SH-SY5Y (cell line): Measurements from ENCODE around the gene TBC1D22A.

ENCODE experiments used
- GATA2 ChIP-seq: IDR thresholded peaks from 2 replicates; pipeline ENCODE4 v1.6.1; 2011; ENCODE audit warnings: mild to moderate bottlenecking, low read depth, low read length
- GATA3 ChIP-seq: IDR thresholded peaks from 2 replicates; pipeline ENCODE4 v1.6.1; 2011; ENCODE audit warnings: low read depth, mild to moderate bottlenecking, low read length, moderate library complexity

The TBC1D22A gene

GRCh38 chr22:47199261-47199978 is 437.0 kb downstream of the TBC1D22A start:
- TF ChIP-seq GATA2 (no peak), GATA3 (no peak)

GRCh38 chr22:47199979-47200272 is 437.5 kb downstream of the TBC1D22A start:
- TF ChIP-seq GATA2 (no peak), GATA3 (no peak)

GRCh38 chr22:47200273-47201051 is 438.0 kb downstream of the TBC1D22A start:
- TF ChIP-seq GATA3 (no peak), GATA2 (no peak)

GRCh38 chr22:47201186-47201995 is 438.9 kb downstream of the TBC1D22A start:
- TF ChIP-seq GATA2 (no peak), GATA3 (no peak)

- TF ChIP-seq GATA3 (no peak), GATA2 (no peak)
These were observed 439.8 kb downstream of the TBC1D22A start for GRCh38 chr22:47201996-47202818.

GRCh38 chr22:47202819-47203553 is 440.5 kb downstream of the TBC1D22A start:
- TF ChIP-seq GATA3 (no peak), GATA2 (no peak)

- no peak for TF ChIP-seq GATA2
- TF ChIP-seq GATA3: no peak
These were observed 441.1 kb downstream of the TBC1D22A start for GRCh38 chr22:47203554-47203991.

GRCh38 chr22:47204002-47204979 is 441.8 kb downstream of the TBC1D22A start:
- TF ChIP-seq GATA3 (no peak), GATA2 (no peak)

GRCh38 chr22:47205081-47205491 is 442.6 kb downstream of the TBC1D22A start:
- TF ChIP-seq GATA2: no peak
- no peak for TF ChIP-seq GATA3

GRCh38 chr22:47205554-47205953 is 443.1 kb downstream of the TBC1D22A start:
- no peak for TF ChIP-seq GATA3
- TF ChIP-seq GATA2: no peak

- TF ChIP-seq GATA2 (no peak), GATA3 (no peak)
These were observed 443.7 kb downstream of the TBC1D22A start for GRCh38 chr22:47206164-47206563.

- no peak for TF ChIP-seq GATA2
- TF ChIP-seq GATA3: no peak
These were observed 444.3 kb downstream of the TBC1D22A start for GRCh38 chr22:47206666-47207218.
